ENCODE results near the gene PPP1R9B.
A peak's percentile ranks its signal among the peaks of the same experiment; 100 is the strongest.

PPP1R9B gene

GRCh38 chr17:50135316-50136095 lies 15.0 kb downstream of the PPP1R9B start:
- peaks cover 51% of the 10 kb centered on the region for H3K36me3 Mint-ChIP-seq (ENCODE audit: low read depth)
- H3K4me1 Mint-ChIP-seq (ENCODE audit: low read depth) = peaks cover 32% of the 10 kb centered on the region
- no peak overlapping the region for H3K4me3 Mint-ChIP-seq
- no peaks in the 10 kb centered on the region for H3K27me3 Mint-ChIP-seq
- no peak overlapping the region for H3K27ac Mint-ChIP-seq
- no peaks in the 10 kb centered on the region for H3K9me3 Mint-ChIP-seq

GRCh38 chr17:50134206-50135110 lies 16.0 kb downstream of the PPP1R9B start:
- Mint-ChIP-seq H3K9me3 (no peaks in the 10 kb centered on the region), H3K27ac (no peak overlapping the region), H3K36me3 (ENCODE audit: low read depth) (peaks cover 41% of the 10 kb centered on the region), H3K4me3 (no peak overlapping the region), H3K4me1 (ENCODE audit: low read depth) (peaks cover 23% of the 10 kb centered on the region), H3K27me3 (no peaks in the 10 kb centered on the region)

GRCh38 chr17:50133769-50134099 lies 16.7 kb downstream of the PPP1R9B start:
- H3K27me3 Mint-ChIP-seq = peaks cover 2% of the 10 kb centered on the region
- no peak overlapping the region for H3K27ac Mint-ChIP-seq
- H3K4me3 Mint-ChIP-seq = no peak overlapping the region
- H3K4me1 Mint-ChIP-seq (ENCODE audit: low read depth) = peaks cover 24% of the 10 kb centered on the region
- peaks cover 34% of the 10 kb centered on the region for H3K36me3 Mint-ChIP-seq (ENCODE audit: low read depth)
- no peaks in the 10 kb centered on the region for H3K9me3 Mint-ChIP-seq

- Mint-ChIP-seq H3K4me3 (no peak overlapping the region), H3K27me3 (peaks cover 6% of the 10 kb centered on the region), H3K36me3 (ENCODE audit: low read depth) (peaks cover 29% of the 10 kb centered on the region), H3K4me1 (ENCODE audit: low read depth) (peaks cover 28% of the 10 kb centered on the region), H3K27ac (no peak overlapping the region), H3K9me3 (no peaks in the 10 kb centered on the region)
Observed at GRCh38 chr17:50133028-50133768, 17.3 kb downstream of the PPP1R9B start.

GRCh38 chr17:50132104-50132794 lies 18.2 kb downstream of the PPP1R9B start:
- no peak overlapping the region for H3K27ac Mint-ChIP-seq
- H3K4me1 Mint-ChIP-seq (ENCODE audit: low read depth) = peaks cover 31% of the 10 kb centered on the region
- no peak overlapping the region for H3K4me3 Mint-ChIP-seq
- no peaks in the 10 kb centered on the region for H3K9me3 Mint-ChIP-seq
- peaks cover 19% of the 10 kb centered on the region for H3K36me3 Mint-ChIP-seq (ENCODE audit: low read depth)
- peaks cover 13% of the 10 kb centered on the region for H3K27me3 Mint-ChIP-seq

- peak overlapping the region; percentile 24 for H3K27ac Mint-ChIP-seq
- H3K36me3 Mint-ChIP-seq (ENCODE audit: low read depth) = peaks cover 10% of the 10 kb centered on the region
- H3K4me3 Mint-ChIP-seq = peak overlapping the region; percentile 44
- peaks cover 13% of the 10 kb centered on the region for H3K27me3 Mint-ChIP-seq
- H3K4me1 Mint-ChIP-seq (ENCODE audit: low read depth) = peaks cover 31% of the 10 kb centered on the region
- no peaks in the 10 kb centered on the region for H3K9me3 Mint-ChIP-seq
Observed at GRCh38 chr17:50130559-50131305, 19.7 kb downstream of the PPP1R9B start.

GRCh38 chr17:50129728-50130558 lies 20.5 kb downstream of the PPP1R9B start, which contains the start of gene SAMD14:
SAMD14 (minus strand) TSS chr17:50130160; CDS start chr17:50124959, 5,201 bp downstream.
- Mint-ChIP-seq H3K36me3 (ENCODE audit: low read depth) (peaks cover 7% of the 10 kb centered on the region), H3K9me3 (no peaks in the 10 kb centered on the region), H3K4me3 (peak within 1 kb of the TSS; percentile 63), H3K4me1 (ENCODE audit: low read depth) (peaks cover 31% of the 10 kb centered on the region), H3K27me3 (peaks cover 13% of the 10 kb centered on the region), H3K27ac (peak within 1 kb of the TSS; percentile 24)

GRCh38 chr17:50129353-50129727 lies 21.1 kb downstream of the PPP1R9B start:
- peak overlapping the region; percentile 63 for H3K4me3 Mint-ChIP-seq
- peaks cover 31% of the 10 kb centered on the region for H3K4me1 Mint-ChIP-seq (ENCODE audit: low read depth)
- no peak overlapping the region for H3K27ac Mint-ChIP-seq
- no peaks in the 10 kb centered on the region for H3K9me3 Mint-ChIP-seq
- H3K27me3 Mint-ChIP-seq = peaks cover 13% of the 10 kb centered on the region
- H3K36me3 Mint-ChIP-seq (ENCODE audit: low read depth) = peaks cover 7% of the 10 kb centered on the region

- peaks cover 13% of the 10 kb centered on the region for H3K27me3 Mint-ChIP-seq
- H3K9me3 Mint-ChIP-seq = no peaks in the 10 kb centered on the region
- H3K27ac Mint-ChIP-seq = peak overlapping the region; percentile 77
- peaks cover 31% of the 10 kb centered on the region for H3K4me1 Mint-ChIP-seq (ENCODE audit: low read depth)
- peaks cover under 1% of the 10 kb centered on the region for H3K36me3 Mint-ChIP-seq (ENCODE audit: low read depth)
- peak overlapping the region; percentile 75 for H3K4me3 Mint-ChIP-seq
Observed at GRCh38 chr17:50128441-50129352, 21.8 kb downstream of the PPP1R9B start.

- H3K4me3 Mint-ChIP-seq = no peak overlapping the region
- H3K27me3 Mint-ChIP-seq = peaks cover 13% of the 10 kb centered on the region
- H3K9me3 Mint-ChIP-seq = no peaks in the 10 kb centered on the region
- peaks cover 31% of the 10 kb centered on the region for H3K4me1 Mint-ChIP-seq (ENCODE audit: low read depth)
- H3K27ac Mint-ChIP-seq = no peak overlapping the region
- H3K36me3 Mint-ChIP-seq (ENCODE audit: low read depth) = no peaks in the 10 kb centered on the region
Observed at GRCh38 chr17:50127697-50128361, 22.6 kb downstream of the PPP1R9B start.

GRCh38 chr17:50125420-50125997 lies 25.0 kb downstream of the PPP1R9B start:
- no peak overlapping the region for H3K27ac Mint-ChIP-seq
- no peaks in the 10 kb centered on the region for H3K9me3 Mint-ChIP-seq
- H3K27me3 Mint-ChIP-seq = peaks cover 17% of the 10 kb centered on the region
- no peak overlapping the region for H3K4me3 Mint-ChIP-seq
- H3K4me1 Mint-ChIP-seq (ENCODE audit: low read depth) = peaks cover 11% of the 10 kb centered on the region
- H3K36me3 Mint-ChIP-seq (ENCODE audit: low read depth) = no peaks in the 10 kb centered on the region
